GM18499 (cell line): Measurements from ENCODE around the gene RPTOR.

Source experiments
- ATAC-seq: cut with Tn5 transposase; IDR thresholded peaks from one replicate; pipeline ENCODE4 v1.9.1; 2021; ENCODE audit warnings: moderate number of reproducible peaks; ENCODE audit not compliant: insufficient read depth, unreplicated experiment

The RPTOR gene

DNA sequence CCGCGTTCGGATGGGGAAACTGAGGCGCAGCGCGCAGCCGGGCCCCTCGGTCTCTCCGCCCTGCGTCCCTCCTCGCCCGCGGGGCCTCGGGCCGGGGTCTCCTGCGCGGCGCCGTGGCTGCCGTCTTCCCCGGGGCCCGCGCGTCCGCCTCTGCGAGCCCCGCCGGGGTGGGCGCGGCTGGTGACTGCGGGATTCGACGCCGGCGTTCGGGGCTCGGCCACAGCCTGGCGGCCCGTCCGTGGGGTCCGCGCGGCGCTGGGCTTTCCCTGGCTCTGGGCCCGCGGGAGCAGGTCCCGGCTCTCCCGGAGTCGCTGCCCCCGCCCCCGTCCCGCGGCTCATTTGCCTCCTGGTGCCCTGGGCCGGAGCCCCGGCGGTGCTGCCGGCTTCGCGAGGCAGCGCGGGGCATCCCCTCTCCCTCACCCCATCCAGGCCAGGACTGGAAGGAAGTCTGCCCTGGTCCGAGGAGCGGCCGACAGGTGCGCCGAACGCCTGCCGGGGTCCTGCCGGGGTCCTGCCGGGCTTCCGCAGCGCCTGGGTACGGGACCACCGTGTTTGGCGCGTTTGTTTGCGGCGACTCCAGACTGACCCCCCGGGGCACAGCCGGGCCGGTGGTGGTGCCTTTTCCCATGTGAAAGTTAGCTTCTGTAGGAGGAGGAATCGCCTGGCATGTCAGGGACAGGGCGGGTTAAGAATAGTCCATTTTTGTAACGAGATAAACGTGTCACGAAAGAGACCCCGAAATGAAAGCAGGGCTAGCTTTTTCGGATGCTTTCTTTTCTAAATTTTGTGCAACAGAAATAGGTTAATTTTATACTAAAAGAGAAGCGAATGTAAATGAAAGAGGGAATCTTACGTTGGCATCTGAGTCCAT lies 447.7 kb downstream of the RPTOR start:
- ATAC-seq, result no peak

DNA sequence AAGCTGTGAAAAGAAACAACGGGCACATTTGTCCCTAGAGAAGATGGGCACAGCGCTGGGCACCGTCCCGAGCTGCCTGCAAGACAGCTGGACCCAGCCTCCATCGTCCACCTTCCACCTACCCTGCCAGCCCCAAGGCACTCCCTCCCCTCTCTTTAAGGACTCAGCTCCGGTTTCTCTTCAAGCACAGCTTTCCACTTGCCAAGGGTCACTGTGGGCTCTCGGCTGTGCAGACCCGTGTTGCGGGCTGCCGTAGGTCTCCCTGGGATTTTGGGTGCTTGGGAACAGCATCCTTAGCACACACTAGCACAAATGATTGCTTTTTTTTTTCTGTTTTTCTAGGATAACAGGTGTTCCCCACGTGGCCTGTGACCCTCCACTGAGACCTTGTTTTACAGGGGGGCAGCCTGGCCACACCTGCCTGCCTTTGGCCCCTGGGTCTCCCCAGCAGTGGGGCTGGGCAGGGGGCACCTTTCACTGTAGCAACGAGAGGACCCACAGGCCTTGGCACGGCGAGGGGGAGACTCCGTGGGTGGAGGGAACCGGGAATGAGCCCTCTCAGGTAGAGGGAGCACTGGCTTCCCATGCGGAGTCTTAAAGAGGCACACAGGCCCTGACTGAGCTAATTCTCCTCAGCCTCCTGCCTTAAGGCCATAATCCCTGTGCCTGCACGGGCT lies 448.4 kb downstream of the RPTOR start:
- ATAC-seq, result no peak

GRCh38 chr17:80995131-80995530 lies 450.5 kb downstream of the RPTOR start:
- no peak for ATAC-seq

GRCh38 chr17:80996422-80997305 lies 452.0 kb downstream of the RPTOR start:
- ATAC-seq, result no peak

DNA sequence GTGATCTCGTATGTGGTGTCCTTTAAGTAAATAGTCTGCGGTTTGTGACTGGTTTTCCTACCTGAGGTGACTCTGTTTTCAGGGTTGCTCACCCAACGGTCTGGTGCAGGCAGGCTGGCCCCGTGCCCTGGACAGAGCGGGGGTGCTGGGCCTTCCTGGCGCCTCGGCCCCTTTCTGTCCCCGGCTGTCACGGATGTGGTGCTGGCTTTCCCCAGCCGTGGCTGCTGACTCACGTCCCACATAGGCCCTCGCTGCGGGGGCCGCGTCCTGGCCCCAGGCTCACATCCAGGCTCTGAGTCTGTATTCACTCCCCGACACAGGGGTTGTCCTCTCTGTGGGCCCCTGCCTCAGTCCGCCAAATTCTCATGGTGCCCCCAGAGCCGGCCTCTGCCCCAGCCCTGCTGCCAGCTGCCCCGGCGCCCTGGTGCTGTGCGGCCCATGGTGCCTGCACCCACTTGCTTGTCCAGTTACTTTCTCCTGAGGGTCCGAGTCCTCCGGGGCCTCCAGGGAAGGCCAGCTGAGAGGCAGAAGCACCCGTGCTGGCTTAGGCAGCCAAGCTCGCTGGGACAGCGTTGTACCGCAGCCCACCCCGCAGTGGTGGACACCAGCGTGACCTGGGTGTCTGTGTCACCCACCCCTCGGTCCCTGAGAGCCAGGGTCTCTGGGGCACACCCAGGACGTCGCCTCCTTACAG lies 452.9 kb downstream of the RPTOR start:
- no peak for ATAC-seq

- no peak for ATAC-seq
Observed at GRCh38 chr17:80998118-80998747, 453.6 kb downstream of the RPTOR start.

GRCh38 chr17:80998748-80999535 lies 454.3 kb downstream of the RPTOR start:
- ATAC-seq, result no peak

DNA sequence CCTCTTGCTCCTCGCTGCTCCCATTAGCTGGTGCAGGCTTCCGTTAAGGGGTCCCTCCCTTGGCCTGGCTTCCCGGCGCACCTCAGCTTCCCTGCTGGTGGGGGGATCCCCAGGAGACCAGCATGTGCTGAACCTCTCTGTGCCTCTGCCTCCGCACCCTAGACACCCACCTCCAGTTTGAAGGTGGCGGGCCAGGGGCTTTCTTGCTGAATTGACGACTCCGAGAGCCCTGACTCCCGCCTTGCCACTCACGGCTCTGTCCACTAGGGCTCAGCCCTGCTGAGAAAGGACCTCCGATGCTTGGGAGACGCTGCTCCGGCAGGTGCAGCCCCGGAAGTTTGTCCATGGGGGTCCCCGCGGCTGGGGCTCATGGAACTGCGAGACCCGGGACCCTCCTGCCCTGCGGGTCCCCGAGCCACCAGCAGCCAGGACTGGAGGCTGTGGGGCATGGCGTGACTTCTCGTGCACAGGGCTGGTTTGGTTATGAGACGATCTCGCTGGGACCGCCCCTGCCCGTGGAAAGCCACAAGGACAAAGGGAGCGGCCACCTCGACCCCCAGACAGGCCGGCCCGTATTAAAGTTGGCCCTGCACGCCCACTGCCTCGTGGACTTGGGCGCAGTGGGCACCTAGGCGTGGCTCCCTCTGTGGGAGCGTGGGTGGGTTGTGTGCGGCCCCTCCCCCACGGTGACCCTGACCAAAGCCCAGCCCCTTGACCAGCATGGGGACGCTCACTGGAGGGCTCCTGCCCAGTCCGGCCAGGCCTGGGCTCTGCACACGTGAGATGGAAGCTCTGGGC lies 455.1 kb downstream of the RPTOR start:
- ATAC-seq, result no peak

DNA sequence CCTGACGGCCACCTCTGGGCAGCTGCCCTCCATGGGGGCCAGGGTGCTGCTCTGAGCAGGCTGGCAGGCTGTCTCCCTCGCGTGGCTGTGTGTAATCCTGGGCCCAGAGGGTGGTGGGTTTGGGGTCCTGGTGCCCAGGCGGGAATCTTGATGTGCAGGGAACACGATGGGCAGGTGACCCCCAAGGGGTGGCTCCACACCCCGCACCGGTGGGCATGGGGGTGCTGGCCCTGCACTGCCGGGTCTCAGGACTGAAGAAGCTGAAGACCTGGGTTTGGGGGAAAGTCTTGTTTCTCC lies 455.6 kb downstream of the RPTOR start:
- no peak for ATAC-seq

DNA sequence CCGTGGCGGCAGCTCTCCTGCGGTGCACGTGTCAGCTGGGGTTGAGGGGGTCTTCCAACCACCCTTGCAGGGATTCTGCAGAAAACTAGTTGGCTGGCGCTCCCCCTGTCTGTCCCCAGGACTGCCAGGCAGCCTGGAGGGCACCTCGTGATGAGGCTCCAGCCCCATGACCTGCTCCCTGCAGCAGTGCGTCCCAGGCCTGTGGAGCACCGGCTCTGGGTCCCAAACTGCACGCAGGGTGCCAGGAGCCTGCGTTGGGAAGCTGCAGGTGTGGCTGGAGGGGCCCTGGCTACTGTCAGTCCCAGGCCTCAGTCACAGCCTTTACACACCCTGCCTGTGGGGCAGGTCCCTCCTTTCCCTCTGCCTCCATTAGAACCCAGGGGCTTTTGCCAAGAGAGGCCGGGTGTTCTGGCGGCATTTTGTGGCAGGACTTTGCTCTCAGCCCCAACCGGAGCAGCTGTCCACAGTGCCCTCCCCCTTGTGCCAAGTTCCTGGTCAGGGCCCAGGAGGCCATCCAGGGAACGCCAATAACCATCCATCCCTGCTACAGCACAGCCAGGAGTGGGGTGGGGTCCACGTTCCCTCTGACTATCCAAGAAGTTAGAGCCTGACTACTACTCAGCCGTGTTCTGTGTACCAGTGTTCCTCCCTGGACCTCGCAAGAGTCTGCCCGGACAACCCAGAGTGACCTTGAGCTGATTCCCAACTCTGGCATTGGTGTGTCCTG lies 456.2 kb downstream of the RPTOR start:
- no peak for ATAC-seq

DNA sequence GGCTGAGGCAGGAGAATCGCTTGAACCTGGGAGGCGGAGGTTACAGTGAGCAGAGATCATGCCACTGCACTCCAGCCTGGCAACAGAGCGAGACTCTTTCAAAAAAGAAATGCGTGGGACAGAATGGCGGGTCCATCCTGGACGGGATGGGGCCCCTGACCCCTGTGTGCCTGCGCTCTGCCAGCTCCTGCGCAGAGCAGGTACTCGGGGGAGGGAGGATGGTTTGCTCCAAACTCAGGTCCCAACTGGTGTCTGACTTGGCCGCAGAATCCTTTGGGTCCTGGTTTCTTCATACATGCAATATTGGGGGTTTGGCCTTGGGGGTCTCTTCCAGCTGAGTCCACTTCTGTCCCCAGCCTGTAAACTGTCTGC lies 457.4 kb downstream of the RPTOR start:
- ATAC-seq, result no peak

GRCh38 chr17:81002409-81003361 lies 458.0 kb downstream of the RPTOR start:
- ATAC-seq, result no peak

DNA sequence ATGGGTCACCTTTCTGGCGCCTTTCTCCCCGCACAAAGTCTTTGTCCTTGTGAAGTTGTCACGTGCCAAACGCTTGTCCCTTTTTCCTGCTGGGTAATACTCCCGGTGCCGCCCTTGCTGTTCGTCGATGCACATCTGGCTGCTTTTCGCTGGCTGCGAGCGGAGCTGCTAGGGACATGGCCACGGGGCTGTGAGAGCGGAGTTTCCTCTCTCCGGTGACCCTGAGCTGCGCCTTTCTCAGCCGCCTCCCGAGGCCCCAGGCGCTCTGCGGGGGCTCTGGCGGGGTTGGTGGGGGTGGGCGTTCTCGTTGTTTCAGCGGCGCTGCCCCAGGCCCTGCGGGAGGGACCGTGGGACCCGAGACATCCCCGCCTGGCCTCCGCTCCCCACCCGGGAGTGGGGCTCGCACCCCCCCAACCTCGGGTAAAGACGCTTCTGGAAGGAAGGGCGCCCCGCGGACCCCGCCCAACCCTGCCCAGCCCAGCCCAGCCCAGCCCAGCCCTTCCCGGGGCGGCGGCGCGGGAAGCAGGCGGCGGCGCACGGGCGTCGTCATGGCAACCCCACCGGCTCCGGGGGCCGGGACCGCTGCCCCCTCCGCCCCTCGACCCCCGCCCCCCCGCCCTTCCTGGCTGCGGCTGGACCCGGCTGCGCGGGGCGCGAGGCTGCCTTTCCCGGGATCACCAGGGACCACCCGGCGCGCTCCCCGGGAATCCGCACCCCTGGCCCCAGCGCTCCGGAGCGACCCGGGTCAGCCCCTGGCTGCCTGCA lies 459.3 kb downstream of the RPTOR start:
- ATAC-seq, result no peak

- ATAC-seq, result no peak
Observed at GRCh38 chr17:81006891-81007290, 462.3 kb downstream of the RPTOR start.

GRCh38 chr17:81008140-81008539 lies 463.5 kb downstream of the RPTOR start:
- ATAC-seq, result no peak

DNA sequence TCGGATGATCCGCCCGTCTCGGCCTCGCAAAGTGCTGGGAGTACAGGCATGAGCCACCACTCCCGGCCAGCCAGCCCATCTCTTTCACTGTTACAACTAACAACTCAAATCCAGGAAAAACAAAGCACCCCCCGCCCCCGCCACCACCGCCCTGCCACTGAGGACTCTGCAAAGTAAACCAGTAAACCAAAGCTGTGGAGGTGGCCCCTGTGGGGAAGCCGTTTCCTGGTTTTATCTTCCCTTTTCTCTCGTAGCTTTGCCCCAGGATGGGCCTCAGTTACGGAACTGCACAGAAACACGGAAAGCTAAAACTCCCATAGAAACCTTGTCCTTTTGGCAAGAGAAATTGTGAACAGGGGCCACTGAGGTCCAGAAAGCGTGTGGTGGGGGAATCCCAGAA lies 464.5 kb downstream of the RPTOR start:
- ATAC-seq, result no peak
